GM12878 (cell line): ENCODE measurements around the gene PI3.

Experiments
- CREM ChIP-seq: IDR thresholded peaks from 2 replicates; pipeline ENCODE4 v1.6.1; 2014; ENCODE audit warnings: antibody characterized with exemption, low read depth
- MYC ChIP-seq: IDR thresholded peaks from 2 replicates; pipeline ENCODE4 v1.6.1; 2011; ENCODE audit warnings: mild to moderate bottlenecking, low read length, moderate library complexity, inconsistent platforms; ENCODE audit not compliant: insufficient read depth, insufficient replicate concordance, insufficient read length, severe bottlenecking
- PBX3 ChIP-seq: IDR thresholded peaks from 2 replicates; pipeline ENCODE4 v1.6.1; 2011; ENCODE audit warnings: mild to moderate bottlenecking, low read depth, low read length, moderate library complexity; ENCODE audit not compliant: insufficient replicate concordance
- USF2 ChIP-seq: IDR thresholded peaks from 2 replicates; pipeline ENCODE4 v1.6.1; 2011; ENCODE audit warnings: low read depth, low read length, improper control_type of control experiment, borderline replicate concordance

- TF ChIP-seq CREM (no peak), PBX3 (no peak), USF2 (no peak), MYC (no peak)
Observed at GRCh38 chr20:45154183-45154582, 20.5 kb upstream of the PI3 start.
